ENCODE data around the gene MAP7D2.

Gene MAP7D2

GRCh38 chrX:19964017-19964710, 152.5 kb downstream of the MAP7D2 start:
- DNase-seq: no peak

- DNase-seq: no peak
Observed at GRCh38 chrX:19960913-19961312, 155.8 kb downstream of the MAP7D2 start.

DNA sequence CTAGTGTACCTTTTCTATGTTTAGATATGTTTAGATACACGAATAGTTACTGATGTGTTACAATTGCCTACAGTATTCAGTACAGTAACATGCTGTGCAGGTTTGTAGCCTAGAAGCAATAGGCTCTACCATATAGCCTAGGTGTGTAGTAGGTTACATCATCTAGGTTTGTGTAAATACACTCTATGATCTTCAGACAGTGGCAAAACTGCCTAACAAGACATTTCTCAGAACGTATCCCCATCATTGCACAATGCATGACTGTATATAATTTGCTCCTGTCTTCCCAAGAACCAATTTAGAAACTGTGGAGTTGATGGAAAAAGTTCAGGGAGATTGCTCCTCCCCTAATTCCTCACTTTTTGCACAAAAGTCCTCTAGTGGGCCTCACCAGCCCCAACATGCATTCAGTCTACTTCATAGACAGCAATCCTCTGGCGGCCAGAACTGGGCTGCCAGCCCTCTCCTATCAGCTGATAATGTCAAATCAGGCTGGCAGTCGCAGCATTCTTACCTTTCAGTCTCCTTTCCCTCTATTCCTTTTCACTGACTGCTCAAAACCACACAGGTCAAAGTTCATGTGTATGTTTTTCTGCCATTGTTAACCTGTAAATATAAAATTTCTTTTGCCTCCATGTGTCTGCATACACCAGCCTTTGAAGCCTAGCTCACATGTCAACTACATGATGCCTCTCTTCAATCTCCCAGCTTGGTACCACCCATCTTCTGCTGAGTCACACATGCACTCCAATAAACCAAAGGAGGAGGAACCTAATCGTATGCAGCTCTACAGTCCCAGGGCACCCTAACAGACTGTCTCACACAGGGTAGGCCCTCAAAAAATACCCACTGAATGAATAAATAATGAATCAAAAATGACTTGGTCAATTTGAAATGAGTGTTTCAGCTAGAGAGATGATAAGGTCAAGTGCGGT, 157.9 kb downstream of the MAP7D2 start:
- no peak for DNase-seq

GRCh38 chrX:19956923-19957322, 159.8 kb downstream of the MAP7D2 start:
- no peak for DNase-seq

Measured in NCI-H1694 treated with DMSO at 0.1 percent for 48 hours (cell line).